Measurements from ENCODE around the gene CABLES2.

The CABLES2 gene

DNA sequence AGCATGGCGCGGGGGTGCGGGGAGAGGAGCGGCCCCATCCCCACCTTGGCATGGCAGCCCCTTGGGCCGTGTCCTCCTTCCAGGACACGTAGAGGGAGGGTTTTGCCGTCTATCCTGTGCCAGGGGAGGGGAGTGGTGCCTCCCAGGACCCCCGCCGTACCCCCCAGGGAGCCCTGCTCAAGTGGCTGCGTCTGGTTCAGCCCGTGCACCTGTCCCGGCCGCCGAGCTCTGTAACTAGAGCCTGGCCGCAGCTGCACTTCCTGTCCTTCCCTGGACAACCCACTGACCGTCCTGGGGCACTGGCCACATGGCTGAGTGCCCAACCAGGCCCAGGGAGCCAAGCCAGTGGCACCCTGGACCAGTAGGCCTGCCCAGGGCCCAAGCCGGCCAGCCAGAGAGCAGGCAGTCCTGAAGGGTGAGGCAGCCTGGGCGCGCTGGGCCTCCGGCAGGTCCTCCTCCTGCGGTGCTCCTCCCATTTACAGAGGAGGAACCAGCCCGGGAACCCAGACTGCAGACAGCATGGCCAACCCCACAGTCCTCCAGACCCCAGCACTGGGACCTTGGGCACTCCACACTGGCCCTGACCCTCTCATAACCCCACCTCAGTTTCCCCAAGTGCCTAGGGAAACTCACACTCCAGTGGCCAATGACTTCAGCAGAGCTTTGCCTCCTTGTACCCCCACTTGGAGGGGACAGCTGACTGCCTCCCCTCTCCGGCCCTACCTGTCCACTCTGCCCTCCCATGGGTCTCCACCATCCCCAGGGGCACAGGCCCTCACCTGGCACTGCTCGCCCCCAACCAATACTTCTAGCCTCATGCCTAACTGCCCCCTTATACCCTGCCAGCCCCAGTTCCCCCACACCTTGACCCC, 48.7 kb downstream of the CABLES2 start:
- TF ChIP-seq GATA1 (IDR thresholded peaks at IDR 0.05; ENCODE audit: low read depth, low read length) (no peak), POLR2A (IDR thresholded peaks at IDR 0.05; ENCODE audit: low read length) (no peak)

DNA sequence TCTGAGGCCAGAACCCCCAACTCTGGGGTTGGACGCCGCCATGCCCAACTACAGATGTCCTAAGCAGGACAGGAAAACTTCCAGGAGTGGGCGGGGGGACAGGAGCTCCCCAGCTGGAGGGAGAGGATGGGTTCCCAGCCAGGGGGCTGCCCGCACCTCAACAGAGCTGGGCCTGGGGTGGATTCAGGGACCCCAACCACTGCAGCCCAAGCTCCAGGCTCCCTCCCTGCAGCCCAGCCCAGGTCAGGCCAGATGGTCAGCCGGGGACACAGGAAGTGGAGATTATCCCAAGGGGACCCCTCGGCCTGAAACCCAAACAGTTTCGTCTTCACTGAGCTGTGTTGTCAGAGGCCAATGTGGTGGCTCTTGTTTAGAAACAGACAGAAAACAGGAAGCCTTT, 49.4 kb downstream of the CABLES2 start:
- DNase-seq: no peak
- TF ChIP-seq GATA1 (IDR thresholded peaks at IDR 0.05; ENCODE audit: low read depth, low read length): no peak
- TF ChIP-seq POLR2A (IDR thresholded peaks at IDR 0.05; ENCODE audit: low read length): peak; percentile 10

More for the DNA sequence above, 48.7 kb downstream of the CABLES2 start:
- DNase-seq: peak; percentile 26 to 35

- DNase-seq: peak; percentile 91 to 92
- TF ChIP-seq POLR2A (IDR thresholded peaks at IDR 0.05; ENCODE audit: low read length) (peak; percentile 38), GATA1 (IDR thresholded peaks at IDR 0.05; ENCODE audit: low read depth, low read length) (no peak)
Measured at GRCh38 chr20:62357187-62357667, 49.9 kb downstream of the CABLES2 start.

- TF ChIP-seq POLR2A (IDR thresholded peaks at IDR 0.05; ENCODE audit: low read length) (no peak), GATA1 (IDR thresholded peaks at IDR 0.05; ENCODE audit: low read depth, low read length) (no peak)
- DNase-seq: no peak
Measured at GRCh38 chr20:62356589-62357186, 50.4 kb downstream of the CABLES2 start.

DNA sequence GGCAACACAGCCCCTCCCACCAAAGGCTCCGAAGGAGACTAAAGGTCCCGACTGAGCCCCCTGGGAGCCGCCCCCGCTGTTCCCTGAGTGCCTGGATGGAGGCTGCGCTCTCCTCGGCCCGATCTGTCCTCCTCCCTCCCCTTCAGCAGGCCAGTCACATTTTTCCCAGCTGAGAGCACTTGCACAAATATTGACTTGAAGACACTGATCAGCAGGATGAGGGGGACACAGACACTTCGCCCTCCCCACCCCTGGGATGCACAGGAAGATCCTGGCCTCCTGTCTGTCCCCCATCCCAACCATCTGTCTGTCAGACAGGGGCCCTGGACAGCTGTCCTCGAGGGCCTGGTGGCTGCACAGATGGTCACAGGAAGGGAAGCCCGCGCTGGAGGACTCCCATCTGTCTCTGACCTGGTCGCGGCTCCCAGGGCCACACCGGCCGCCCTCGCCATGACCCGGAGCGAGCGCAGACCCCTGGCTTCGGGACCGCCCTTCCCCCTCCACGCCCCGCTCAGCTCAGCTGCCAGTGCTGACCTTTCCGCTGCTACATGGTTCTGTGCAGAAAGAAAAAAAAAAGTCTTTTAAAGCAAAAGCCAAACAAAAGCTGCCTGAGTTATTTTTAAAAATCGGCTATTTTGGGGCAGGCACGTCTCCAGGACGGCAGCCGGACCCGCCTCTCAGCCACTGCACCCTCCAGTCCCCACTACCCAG, 51.1 kb downstream of the CABLES2 start:
- no peak for DNase-seq
- TF ChIP-seq GATA1 (IDR thresholded peaks at IDR 0.05; ENCODE audit: low read depth, low read length) (no peak), POLR2A (IDR thresholded peaks at IDR 0.05; ENCODE audit: low read length) (no peak)

DNA sequence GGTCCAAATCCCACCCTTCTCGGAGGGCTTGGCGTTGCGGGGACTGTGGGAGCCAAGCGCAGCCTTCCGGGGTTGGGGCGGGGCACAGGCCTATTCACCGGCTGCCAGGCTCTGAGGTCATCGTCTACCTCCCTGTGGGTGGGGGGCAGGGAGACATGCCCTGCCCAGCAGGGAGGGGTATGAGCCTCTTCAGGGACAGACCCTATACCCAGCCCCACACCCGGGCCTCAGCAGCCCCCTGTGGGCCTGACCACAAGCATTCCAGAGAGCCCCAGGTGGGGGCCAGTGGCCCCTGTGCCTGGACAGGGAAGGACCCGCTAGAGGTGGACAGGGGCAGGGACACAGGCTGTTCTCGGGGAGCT, 51.6 kb downstream of the CABLES2 start:
- DNase-seq: no peak
- TF ChIP-seq GATA1 (IDR thresholded peaks at IDR 0.05; ENCODE audit: low read depth, low read length) (no peak), POLR2A (IDR thresholded peaks at IDR 0.05; ENCODE audit: low read length) (no peak)

DNA sequence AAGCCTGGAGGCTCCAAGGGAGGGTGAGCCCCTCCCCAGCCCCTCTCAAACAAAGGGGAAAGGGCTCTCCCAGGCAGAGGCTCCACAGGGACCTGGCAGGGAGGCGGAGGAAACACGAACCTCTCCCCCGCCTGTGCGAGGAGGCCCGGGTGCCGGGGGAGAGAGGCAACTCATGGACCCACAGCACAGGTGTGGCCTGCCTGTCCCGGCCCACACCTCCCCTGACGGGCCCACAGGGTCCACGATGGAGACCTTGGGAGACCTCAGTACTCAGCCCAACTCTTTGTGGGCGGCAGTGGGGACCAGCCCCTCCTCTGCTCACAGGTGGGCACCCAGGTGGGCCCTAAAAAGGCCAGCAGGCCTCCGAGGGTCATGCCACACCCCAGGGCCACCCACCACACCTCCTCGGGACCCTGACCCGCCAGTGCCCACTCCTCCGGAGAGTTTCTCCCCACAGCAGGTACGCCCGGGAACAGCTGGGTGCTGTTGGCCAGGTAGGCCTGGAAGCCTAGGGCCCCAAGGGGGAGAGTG, 52.2 kb downstream of the CABLES2 start:
- no peak for DNase-seq
- TF ChIP-seq POLR2A (IDR thresholded peaks at IDR 0.05; ENCODE audit: low read length) (no peak), GATA1 (IDR thresholded peaks at IDR 0.05; ENCODE audit: low read depth, low read length) (no peak)

GRCh38 chr20:62354031-62354808, 52.9 kb downstream of the CABLES2 start:
- TF ChIP-seq POLR2A (IDR thresholded peaks at IDR 0.05; ENCODE audit: low read length): no peak
- no peak for DNase-seq

- TF ChIP-seq GATA1 (IDR thresholded peaks at IDR 0.05; ENCODE audit: low read depth, low read length) (no peak), POLR2A (IDR thresholded peaks at IDR 0.05; ENCODE audit: low read length) (no peak)
- no peak for DNase-seq
Measured at GRCh38 chr20:62353289-62354030, 53.6 kb downstream of the CABLES2 start.

GRCh38 chr20:62352402-62353288, 54.4 kb downstream of the CABLES2 start:
- DNase-seq: no peak
- TF ChIP-seq POLR2A (IDR thresholded peaks at IDR 0.05; ENCODE audit: low read length): no peak
- no peak for TF ChIP-seq GATA1 (IDR thresholded peaks at IDR 0.05; ENCODE audit: low read depth, low read length)

- no peak for DNase-seq
- TF ChIP-seq GATA1 (IDR thresholded peaks at IDR 0.05; ENCODE audit: low read depth, low read length): no peak
- TF ChIP-seq POLR2A (IDR thresholded peaks at IDR 0.05; ENCODE audit: low read length): no peak
Measured at GRCh38 chr20:62351469-62352401, 55.4 kb downstream of the CABLES2 start.

Measured in erythroblast (primary cell).